Activated CD4-positive, alpha-beta T cell treated with anti-CD3 and anti-CD28 coated beads, Interleukin-10, Interleukin-2, amounts not matched to agents 100 ng/mL and 50 ng/mL, durations not matched to agents 16 hours and 8 hours (primary cell): ENCODE results near the gene SLC6A3.
"Not testable (repeated sequence)": the region's sequence is repeated elsewhere in the genome, so short reads cannot be mapped to it uniquely, and the experiment has no call there.

Experiments
- DNase-seq: peaks from one replicate; pipeline ENCODE4 v3.0.0-alpha.2; 2020

SLC6A3 gene

DNA sequence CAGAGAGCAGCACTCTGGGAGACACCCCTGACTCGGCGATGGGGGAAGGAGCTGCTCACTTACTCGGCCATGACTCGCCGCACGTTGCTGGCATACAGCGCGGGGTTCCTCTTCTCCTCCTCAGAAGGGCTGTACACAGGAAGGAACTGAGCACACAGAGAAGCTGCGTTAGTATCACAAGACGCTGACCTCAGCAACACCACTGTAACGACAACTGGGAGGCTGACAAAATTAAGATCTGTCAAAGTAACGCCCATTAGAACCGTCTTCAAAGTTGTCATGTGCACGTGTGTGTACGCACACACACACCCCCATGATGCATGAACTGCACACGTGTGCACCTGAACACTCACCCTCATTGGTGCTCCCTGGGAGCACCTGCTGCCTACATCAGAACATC, 32.1 kb upstream of the SLC6A3 start:
- DNase-seq, result no peak

DNA sequence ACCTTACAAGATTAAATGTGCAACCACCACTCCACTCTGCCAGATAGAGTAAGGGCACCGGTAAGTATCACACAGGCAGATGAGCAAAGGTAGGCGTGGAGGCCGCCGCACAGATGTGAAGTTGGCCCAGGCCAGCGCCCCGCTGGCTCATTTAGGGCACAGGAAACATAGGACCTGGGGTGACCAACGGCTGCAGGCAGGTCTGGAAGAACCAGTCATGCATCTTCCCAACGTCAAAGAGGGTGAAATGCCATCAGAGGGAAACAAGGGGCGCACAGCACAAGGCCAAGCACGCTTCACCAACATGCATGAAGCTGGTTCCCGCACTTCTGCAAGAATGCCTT, 31.7 kb upstream of the SLC6A3 start:
- DNase-seq, result no peak

GRCh38 chr5:1476181-1476966, 31.1 kb upstream of the SLC6A3 start:
- no peak for DNase-seq

- not testable (repeated sequence) for DNase-seq
These were observed 30.3 kb upstream of the SLC6A3 start for GRCh38 chr5:1475544-1475900.

DNA sequence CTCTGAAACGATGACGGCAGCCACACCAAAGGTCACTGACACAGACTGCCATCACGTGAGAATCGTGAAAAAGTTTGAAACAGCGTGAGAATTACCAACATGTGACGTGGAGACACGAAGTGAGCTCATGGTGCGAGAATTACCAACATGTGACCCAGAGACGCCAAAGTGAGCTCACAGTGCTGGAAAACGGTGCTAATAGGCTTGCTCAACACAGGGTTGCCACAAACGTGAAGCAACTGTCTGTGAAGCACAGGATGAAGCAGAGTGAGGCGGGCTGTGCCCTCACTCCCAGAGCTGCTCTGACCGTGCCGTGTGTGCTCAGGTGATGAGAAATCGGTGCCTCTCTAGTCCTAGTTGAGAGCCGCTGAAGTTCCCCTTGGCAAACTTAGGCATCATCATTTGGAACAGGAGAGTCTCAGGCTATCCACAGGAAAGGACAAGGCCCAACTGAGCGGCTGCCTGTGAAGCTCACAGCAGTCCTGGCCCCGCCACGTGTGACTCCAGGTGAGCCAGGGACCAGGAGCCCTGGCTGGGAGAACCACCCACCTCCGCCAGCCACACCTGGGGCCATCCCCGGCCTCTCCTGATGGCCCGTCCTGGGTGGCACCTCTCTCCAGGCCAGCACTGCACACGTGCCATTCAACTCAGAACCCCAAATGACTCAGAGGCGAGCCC, 29.8 kb upstream of the SLC6A3 start:
- DNase-seq, result no peak

DNA sequence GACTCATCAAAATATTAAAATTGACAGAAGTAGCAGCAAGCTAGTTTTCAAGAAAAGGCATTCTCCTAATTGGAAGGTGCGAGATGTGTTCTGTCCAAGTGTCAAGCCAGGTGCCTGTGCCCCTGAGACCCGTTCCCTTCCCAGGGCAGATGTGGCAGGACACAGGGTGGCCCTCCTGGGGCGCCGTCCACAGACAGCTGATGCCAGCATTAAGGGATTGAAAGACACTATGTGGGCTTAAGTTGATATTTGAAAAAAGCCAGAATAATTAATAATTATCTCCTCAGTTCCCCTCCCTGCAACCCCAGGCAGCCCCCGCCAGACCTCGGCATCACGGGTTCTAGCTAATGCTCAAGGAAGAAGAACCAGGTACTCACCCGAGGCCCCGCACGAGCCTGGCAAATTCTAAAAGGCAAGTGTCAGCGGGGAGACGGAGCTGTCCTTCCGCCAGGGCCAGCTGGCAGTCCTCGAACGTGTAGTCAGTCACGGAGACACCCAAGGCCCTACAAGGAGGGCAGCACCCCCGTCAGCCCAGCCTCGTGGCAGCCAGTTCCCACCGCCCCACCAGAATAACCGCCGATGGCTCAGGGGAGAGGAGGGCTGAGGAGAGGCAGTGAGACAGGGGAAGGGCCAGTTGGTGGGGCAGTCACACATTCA, 29.1 kb upstream of the SLC6A3 start:
- no peak for DNase-seq

DNA sequence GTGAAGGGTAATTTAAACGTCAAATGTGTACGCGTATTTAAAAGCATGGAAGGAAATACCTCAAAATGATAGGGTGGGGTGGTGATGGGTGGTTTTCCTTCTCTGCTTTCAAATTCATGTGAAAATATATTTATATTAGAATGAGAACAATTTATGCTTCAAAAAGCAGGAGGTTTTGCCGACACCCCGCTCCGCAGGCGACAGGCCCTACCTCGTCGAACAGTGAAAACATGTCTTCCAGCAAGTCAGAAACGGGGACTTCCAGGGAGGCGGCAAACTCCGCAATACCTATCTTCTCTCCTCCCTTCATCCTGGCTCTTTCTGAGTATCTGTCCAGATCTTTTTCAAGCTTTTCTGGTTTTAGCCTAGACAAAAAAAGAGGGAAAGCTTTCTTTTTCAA, 28.5 kb upstream of the SLC6A3 start:
- no peak for DNase-seq

DNA sequence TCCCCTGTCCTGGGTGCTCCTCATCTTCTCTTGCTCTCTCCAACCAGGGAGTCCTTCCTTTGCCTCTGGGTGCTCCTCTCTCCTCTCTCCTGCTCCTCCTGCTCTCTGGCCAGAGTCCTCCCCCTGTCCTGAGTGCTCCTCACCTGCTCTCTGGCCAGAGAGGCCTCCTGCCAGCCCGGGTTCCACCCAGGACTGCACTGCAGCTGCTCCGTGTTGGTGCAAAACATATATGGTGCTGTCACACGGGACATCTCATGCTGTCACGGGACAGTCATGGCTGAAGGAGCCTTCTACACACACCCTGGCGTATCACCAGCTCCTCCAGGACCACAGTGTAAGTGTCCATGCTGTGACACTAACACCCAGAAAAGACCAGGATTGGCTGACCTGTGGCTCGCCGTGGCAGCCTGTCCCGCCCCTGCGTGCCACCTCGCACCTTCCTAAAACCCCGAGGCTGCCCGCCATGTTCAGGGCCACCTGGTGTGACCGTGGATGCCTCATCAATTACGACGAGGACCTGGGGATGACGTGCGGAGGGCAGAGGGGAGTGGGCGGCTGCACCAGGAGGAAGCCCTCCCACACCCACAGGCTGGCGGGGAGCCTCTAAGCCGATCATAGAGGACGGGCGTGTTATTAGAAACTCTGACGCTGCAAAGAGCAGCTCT, 27.9 kb upstream of the SLC6A3 start:
- no peak for DNase-seq

DNA sequence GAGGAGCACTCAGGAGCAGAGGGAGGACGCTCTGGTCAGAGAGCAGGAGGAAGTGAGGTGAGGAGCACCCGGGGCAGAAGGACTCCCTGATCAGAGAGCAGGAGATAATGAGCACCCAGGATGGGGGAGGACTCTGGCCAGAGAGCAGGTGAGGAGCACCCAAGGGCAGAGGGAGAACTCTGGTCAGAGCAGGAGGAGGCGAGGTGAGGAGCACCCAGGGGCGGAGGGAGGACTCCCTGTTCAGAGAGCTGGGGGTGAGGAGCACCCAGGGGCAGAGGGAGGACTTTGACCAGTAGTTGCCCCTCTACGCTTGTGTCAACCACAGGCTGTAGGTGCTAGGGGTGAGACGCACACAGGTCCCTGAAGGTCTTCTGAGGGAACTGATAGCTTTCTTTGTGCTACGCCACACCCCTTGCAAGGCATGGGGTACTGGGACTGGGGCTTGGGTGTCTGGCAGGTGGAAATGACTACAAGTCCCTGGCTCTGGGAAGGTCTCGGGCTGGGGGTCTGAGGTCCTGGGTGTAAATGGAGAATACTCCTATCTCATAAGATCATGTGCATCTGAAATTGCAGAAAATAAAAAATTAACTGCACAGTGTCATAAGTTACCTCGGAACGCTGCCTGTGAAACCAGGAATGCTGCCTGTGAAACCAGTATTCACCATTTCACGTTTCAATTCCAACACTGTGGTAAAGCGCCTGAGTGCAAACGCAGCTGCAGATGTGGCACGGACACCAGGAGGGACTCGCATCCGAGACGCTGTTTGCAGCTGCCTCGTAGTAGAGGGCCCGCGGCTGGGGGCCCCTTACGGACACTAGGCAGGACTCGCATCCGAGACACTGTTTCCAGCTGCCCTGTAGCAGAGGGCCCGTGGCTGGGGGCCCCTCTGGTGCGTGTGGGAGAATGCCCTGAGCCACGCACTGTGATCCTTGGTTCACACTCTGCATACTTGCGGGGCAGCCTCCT, 27.0 kb upstream of the SLC6A3 start:
- no peak for DNase-seq

DNA sequence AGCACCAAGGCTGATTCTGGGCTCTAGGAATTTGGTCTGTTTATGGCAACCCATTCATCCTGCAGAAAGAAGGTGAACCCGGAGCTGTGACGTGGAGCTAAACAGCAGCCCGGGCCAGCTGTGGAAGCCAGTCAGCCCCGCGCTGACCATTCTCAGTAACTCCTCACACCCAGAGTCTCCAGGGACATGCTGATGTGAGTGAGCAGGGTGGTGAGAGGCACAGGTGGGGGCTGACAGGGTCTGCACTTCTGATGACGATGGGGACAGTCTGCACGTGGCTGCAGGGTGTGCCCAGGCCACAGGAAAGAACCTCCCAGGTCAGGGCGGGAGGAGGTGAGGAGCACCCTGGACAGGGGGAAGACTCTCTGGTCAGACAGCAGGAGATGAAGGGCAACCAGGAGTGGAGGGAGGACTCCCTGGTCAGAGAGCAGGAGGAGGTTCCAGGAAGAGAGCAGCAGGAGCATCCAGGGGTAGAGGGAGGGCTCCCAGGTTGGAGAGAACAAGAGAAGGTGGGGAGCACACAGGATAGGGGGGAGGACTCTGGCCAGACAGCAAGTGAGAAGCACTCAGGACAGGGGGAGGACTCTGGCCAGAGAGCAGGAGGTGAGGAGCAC, 26.1 kb upstream of the SLC6A3 start:
- DNase-seq, result no peak

DNA sequence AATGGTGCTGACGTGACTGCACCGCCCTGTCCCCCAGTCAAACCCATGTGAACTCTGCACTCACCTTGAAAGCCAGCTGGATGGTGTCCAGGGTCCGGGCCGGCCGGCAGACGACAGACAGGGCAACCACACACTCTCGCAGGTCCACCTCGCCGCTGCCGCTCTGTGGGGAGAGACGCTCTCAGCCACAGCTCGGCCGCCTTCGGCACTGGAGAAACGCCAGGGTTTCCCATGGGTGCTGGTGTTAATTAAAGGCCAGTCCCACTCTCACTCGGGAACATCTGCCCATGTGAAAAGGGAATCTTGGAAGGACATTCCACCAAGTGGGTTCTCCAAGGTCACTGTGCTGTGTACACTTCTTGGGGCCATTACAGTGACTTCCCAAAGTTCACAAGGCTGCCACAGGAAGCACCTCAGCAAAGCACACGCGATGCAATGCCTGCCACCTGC, 25.5 kb upstream of the SLC6A3 start:
- no peak for DNase-seq

- no peak for DNase-seq
These were observed 23.6 kb upstream of the SLC6A3 start for GRCh38 chr5:1468629-1469527.

DNA sequence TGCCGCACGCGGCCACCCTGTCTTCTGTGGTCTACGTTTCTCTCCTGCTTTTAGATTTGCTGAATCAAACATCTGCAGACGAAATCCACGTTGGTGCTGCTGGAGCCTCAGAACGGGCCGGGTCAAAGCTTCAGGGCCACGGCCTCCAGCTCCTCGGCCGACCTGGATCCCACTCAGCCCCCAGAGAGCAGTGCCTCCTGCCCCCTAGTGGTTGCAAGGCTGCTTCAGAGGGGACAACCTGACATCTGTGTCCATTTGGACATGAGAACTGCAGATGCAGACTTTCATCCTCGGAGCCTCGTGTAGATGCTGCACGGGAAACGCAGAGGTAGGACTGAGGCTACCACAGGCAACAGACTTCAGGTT, 23.0 kb upstream of the SLC6A3 start:
- DNase-seq, result no peak

GRCh38 chr5:1467341-1468246, 22.4 kb upstream of the SLC6A3 start:
- no peak for DNase-seq

DNA sequence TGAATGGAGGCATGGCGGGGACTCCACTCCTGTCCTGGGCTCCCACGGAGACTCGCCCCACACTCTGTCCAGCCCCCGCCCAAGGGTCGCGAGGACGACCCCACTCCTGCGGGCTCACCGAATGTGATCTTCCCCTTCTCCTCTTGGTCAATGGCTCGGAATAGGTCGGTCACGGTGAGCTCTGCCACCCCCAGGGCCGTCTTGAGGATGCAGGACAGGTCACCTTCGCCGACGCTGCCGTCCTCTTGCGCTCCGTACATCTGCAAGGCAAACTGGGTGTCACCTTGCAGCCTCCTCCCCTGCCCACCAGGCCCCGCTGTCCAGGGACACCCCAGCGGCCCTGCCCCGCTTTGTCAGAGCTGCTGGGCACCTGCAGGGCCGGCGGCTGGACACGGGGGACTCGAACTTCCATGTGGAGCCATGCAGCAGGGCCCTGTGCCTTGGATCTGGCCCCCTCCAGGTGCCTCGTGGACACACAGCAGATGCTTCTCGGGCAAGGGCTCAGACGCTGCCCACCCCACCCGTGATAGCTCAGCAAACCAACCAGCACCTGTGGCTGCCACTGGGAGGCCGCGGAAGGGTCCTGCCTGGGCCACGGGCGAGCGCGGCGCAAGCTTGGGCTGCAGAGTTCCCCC, 21.5 kb upstream of the SLC6A3 start:
- DNase-seq, result no peak

- DNase-seq, result no peak
These were observed 20.8 kb upstream of the SLC6A3 start for GRCh38 chr5:1465966-1466471.

- no peak for DNase-seq
These were observed 19.9 kb upstream of the SLC6A3 start for GRCh38 chr5:1465117-1465516.

DNA sequence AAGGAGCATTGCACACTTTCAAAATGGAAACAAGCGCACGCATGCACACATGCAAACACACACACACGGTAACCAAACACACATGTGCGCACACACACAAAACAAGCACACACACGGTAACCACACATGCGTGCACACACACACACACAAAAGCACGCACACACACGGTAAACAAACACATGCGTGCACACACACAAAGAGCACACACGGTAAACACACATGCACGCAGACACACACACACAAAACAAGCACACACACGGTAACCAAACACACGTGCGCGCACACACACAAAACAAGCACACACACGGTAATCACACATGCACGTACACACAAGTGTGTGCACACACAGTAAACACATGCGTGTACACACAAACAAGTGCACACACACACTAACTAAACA, 19.3 kb upstream of the SLC6A3 start:
- no peak for DNase-seq

- no peak for DNase-seq
These were observed 18.8 kb upstream of the SLC6A3 start for GRCh38 chr5:1464096-1464446.
